ENCODE data around the gene KIF25.

The KIF25 gene

DNA sequence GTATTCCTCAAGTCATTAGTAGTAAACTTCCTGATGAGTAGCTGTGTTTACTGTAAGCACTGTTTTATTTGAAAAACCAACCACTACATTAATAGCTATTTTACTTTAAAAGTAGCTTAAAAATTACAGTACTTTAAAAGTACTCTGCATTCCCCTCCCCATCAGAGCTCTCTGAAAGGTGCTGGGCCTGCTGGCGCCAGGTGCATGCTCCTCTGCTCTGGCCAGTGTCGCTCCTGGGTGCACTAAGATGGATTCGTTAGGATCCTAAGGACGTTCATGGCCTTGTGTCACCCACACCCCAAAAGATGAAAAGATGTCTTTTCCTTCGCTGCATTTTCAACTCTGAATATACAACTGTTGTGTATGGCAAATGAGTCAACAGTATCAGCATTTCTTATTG, 43.9 kb upstream of the KIF25 start:
- TF ChIP-seq RAD21 (IDR thresholded peaks at IDR 0.05; ENCODE audit: low read depth) (no peak), TAF1 (IDR thresholded peaks at IDR 0.05; ENCODE audit: low read depth) (no peak), TEAD4 (IDR thresholded peaks at IDR 0.05) (no peak), EP300 (IDR thresholded peaks at IDR 0.05; ENCODE audit: borderline replicate concordance) (no peak), ZBTB7A (IDR thresholded peaks at IDR 0.05; ENCODE audit: low read depth) (no peak), EGR1 (IDR thresholded peaks at IDR 0.05) (no peak), YY1 (IDR thresholded peaks at IDR 0.05; ENCODE audit: low read depth) (no peak), NFIC (IDR thresholded peaks at IDR 0.05) (no peak)

DNA sequence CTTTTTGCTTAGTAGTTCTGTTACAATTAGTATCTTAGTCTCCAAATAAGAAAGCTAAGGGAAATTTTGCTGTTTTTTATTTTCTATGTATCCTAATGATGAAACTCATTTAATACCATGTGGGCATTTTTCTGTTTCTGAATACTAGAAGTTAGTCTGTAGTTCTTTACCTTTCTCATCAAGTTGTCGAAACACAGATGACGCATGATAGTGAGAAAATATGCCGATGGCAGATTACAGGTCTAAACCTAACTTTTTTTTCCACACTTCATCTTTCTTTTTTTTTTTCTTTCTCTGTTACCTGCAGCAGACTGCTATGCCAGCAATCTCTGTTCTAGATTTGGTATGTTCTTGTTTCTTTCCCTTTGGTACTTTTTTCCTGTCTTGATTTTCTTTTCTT, 43.3 kb upstream of the KIF25 start:
- no peak for TF ChIP-seq EGR1 (IDR thresholded peaks at IDR 0.05)

DNA sequence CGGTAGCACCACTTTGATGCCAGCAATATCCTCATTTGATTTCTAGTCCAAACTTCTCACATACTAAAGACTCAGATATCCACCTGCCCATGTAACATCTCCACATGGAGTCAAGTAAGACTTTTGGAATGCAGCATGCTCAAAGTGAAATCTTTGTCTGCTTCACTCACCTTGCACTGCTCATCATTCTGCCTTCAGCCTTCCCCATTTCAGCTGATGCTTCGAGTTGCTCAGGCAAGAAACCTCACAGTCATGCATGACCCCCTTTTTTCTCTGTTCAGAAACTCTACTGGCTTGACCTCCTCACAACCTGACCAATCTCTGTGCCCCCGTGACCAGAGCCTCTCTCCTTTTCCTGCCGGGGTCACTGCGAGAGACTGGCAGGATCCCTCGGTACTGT, 41.0 kb upstream of the KIF25 start:
- no peak for TF ChIP-seq CEBPB (IDR thresholded peaks at IDR 0.05)
- TF ChIP-seq RAD21 (IDR thresholded peaks at IDR 0.05; ENCODE audit: low read depth) = no peak
- TF ChIP-seq, protein P1, sequence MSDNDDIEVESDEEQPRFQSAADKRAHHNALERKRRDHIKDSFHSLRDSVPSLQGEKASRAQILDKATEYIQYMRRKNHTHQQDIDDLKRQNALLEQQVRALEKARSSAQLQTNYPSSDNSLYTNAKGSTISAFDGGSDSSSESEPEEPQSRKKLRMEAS (IDR thresholded peaks at IDR 0.05) = no peak
- TF ChIP-seq CREB1 (IDR thresholded peaks at IDR 0.05; ENCODE audit: low read depth) = no peak
- TF ChIP-seq FOXM1 (IDR thresholded peaks at IDR 0.05; ENCODE audit: borderline replicate concordance, low read depth) = no peak
- TF ChIP-seq, protein P2, sequence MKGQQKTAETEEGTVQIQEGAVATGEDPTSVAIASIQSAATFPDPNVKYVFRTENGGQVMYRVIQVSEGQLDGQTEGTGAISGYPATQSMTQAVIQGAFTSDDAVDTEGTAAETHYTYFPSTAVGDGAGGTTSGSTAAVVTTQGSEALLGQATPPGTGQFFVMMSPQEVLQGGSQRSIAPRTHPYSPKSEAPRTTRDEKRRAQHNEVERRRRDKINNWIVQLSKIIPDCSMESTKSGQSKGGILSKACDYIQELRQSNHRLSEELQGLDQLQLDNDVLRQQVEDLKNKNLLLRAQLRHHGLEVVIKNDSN (IDR thresholded peaks at IDR 0.05) = no peak
- TF ChIP-seq TCF12 (IDR thresholded peaks at IDR 0.05; ENCODE audit: low read depth) = no peak
- TF ChIP-seq EP300 (IDR thresholded peaks at IDR 0.05; ENCODE audit: borderline replicate concordance) = no peak
- TF ChIP-seq TAF1 (IDR thresholded peaks at IDR 0.05; ENCODE audit: low read depth) = no peak
- TF ChIP-seq TEAD4 (IDR thresholded peaks at IDR 0.05) = no peak

DNA sequence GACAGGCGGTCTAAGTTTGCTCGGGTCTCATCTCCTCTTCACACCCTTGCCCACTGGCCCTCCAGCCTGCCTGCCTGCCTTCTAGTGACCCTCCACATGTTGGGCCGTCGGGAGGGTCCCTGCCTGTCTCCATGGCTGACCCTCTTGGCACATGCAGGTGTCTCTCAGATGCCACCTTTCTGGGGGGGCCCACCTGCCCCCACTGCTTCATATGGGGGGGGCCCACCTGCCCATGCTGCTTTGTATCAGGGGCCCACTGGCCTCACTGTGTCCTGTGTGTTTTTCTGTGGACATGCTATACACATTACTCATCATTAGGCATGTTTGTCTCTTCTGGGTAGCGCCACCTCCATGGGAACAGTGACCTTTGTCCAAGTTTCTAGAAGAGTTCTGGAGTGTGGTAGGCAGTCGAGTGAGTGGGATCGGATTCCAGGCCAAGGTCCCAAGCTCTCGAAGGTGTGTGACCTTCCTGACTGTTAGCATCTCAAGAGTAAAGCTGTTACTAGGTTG, 40.4 kb upstream of the KIF25 start:
- TF ChIP-seq EP300 (IDR thresholded peaks at IDR 0.05; ENCODE audit: borderline replicate concordance) (no peak), CREB1 (IDR thresholded peaks at IDR 0.05; ENCODE audit: low read depth) (no peak), NFIC (IDR thresholded peaks at IDR 0.05) (no peak), RAD21 (IDR thresholded peaks at IDR 0.05; ENCODE audit: low read depth) (no peak), TAF1 (IDR thresholded peaks at IDR 0.05; ENCODE audit: low read depth) (no peak), FOXM1 (IDR thresholded peaks at IDR 0.05; ENCODE audit: borderline replicate concordance, low read depth) (no peak), EGR1 (IDR thresholded peaks at IDR 0.05) (no peak), CEBPB (IDR thresholded peaks at IDR 0.05) (no peak), ZBTB7A (IDR thresholded peaks at IDR 0.05; ENCODE audit: low read depth) (no peak)
- TF ChIP-seq, protein P1 (IDR thresholded peaks at IDR 0.05) = no peak
- TF ChIP-seq, protein P3, sequence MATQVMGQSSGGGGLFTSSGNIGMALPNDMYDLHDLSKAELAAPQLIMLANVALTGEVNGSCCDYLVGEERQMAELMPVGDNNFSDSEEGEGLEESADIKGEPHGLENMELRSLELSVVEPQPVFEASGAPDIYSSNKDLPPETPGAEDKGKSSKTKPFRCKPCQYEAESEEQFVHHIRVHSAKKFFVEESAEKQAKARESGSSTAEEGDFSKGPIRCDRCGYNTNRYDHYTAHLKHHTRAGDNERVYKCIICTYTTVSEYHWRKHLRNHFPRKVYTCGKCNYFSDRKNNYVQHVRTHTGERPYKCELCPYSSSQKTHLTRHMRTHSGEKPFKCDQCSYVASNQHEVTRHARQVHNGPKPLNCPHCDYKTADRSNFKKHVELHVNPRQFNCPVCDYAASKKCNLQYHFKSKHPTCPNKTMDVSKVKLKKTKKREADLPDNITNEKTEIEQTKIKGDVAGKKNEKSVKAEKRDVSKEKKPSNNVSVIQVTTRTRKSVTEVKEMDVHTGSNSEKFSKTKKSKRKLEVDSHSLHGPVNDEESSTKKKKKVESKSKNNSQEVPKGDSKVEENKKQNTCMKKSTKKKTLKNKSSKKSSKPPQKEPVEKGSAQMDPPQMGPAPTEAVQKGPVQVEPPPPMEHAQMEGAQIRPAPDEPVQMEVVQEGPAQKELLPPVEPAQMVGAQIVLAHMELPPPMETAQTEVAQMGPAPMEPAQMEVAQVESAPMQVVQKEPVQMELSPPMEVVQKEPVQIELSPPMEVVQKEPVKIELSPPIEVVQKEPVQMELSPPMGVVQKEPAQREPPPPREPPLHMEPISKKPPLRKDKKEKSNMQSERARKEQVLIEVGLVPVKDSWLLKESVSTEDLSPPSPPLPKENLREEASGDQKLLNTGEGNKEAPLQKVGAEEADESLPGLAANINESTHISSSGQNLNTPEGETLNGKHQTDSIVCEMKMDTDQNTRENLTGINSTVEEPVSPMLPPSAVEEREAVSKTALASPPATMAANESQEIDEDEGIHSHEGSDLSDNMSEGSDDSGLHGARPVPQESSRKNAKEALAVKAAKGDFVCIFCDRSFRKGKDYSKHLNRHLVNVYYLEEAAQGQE (IDR thresholded peaks at IDR 0.05; ENCODE audit: low read depth) = no peak
- TF ChIP-seq, protein P2 (IDR thresholded peaks at IDR 0.05) = no peak

DNA sequence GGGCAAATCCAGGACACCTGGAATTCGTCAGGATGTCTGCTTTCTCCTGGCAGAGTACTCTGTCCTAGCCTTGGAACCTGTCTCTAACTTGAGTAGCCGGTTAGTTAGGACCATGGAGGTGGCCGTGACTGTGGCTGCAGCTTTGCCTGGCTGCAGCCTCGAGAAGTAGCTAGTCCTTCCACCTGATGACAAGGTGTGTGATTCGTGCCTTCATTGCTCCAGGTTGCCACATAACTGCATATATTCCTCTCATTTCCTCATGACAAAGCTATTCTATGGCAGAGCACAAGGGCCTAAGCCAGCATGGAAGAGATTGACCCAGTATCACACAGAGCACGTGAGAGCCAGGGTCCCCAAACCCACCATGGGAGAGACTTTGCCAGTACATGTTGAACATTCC, 39.8 kb upstream of the KIF25 start:
- TF ChIP-seq CREB1 (IDR thresholded peaks at IDR 0.05; ENCODE audit: low read depth) (no peak), CEBPB (IDR thresholded peaks at IDR 0.05) (no peak), TAF1 (IDR thresholded peaks at IDR 0.05; ENCODE audit: low read depth) (no peak)

DNA sequence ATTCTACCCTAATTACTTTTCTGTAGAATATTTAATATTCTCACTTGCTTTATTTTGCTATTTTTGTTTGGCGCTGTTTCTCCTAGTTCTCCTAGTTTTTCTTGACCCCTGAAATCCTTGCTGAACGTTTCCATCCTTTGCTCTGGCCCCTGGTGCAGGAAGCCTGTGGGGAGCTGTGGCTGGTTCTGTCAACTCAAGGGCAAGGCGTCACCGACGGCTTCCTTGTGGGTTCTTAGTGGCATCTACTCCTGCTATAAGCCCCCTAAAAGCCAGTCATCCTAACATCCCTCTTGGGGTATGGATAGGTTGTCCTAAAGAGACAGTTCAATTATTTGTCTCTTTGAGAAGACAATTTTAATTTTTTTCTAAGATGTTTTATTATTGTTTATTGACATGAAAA, 36.9 kb upstream of the KIF25 start:
- no peak for TF ChIP-seq CEBPB (IDR thresholded peaks at IDR 0.05)
- no peak for TF ChIP-seq FOXM1 (IDR thresholded peaks at IDR 0.05; ENCODE audit: borderline replicate concordance, low read depth)

DNA sequence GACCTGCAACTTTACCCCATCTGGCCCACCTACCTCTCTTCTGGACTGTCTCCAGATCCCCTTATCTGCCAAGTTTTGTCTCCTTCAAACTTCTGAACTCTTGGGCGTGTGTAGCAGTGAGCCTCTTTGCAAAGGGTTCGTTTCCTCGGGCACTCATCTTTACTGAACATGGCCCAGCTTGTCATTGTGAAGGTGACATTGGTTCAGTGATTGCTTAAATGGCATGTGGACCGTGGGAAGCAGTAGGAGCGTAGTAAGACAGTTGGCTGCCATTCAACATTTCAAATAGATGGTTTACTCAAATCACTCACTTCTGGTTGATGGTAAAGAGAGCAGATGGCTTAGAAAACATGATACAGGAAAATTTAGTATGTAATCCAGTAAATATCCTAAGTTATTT, 34.8 kb upstream of the KIF25 start:
- no peak for TF ChIP-seq ZBTB7A (IDR thresholded peaks at IDR 0.05; ENCODE audit: low read depth)
- TF ChIP-seq, protein P1 (IDR thresholded peaks at IDR 0.05) = no peak
- no peak for TF ChIP-seq FOXM1 (IDR thresholded peaks at IDR 0.05; ENCODE audit: borderline replicate concordance, low read depth)
- TF ChIP-seq, protein P2 (IDR thresholded peaks at IDR 0.05) = no peak
- no peak for TF ChIP-seq EGR1 (IDR thresholded peaks at IDR 0.05)
- TF ChIP-seq TCF12 (IDR thresholded peaks at IDR 0.05; ENCODE audit: low read depth) = no peak
- no peak for TF ChIP-seq EP300 (IDR thresholded peaks at IDR 0.05; ENCODE audit: borderline replicate concordance)
- no peak for TF ChIP-seq CEBPB (IDR thresholded peaks at IDR 0.05)
- TF ChIP-seq TAF1 (IDR thresholded peaks at IDR 0.05; ENCODE audit: low read depth) = no peak
- TF ChIP-seq YY1 (IDR thresholded peaks at IDR 0.05; ENCODE audit: low read depth) = no peak
- no peak for TF ChIP-seq CREB1 (IDR thresholded peaks at IDR 0.05; ENCODE audit: low read depth)
- TF ChIP-seq TEAD4 (IDR thresholded peaks at IDR 0.05) = no peak
- TF ChIP-seq NFIC (IDR thresholded peaks at IDR 0.05) = no peak
- no peak for TF ChIP-seq RAD21 (IDR thresholded peaks at IDR 0.05; ENCODE audit: low read depth)
- TF ChIP-seq, protein P3 (IDR thresholded peaks at IDR 0.05; ENCODE audit: low read depth) = no peak

Data from Ishikawa (cell line).